ENCODE results near the gene RASGRF2.

Gene RASGRF2

GRCh38 chr5:81134566-81134965 is 174.4 kb downstream of the RASGRF2 start:
- no peak for DNase-seq (ENCODE audit: low read depth)

- DNase-seq (ENCODE audit: low read depth): no peak
Measured at GRCh38 chr5:81136557-81136956, 176.4 kb downstream of the RASGRF2 start.

- DNase-seq (ENCODE audit: low read depth): no peak
Measured at GRCh38 chr5:81137833-81138232, 177.7 kb downstream of the RASGRF2 start.

- DNase-seq (ENCODE audit: low read depth): no peak
Measured at GRCh38 chr5:81140441-81140840, 180.3 kb downstream of the RASGRF2 start.

GRCh38 chr5:81140943-81141342 is 180.8 kb downstream of the RASGRF2 start:
- DNase-seq (ENCODE audit: low read depth): no peak

- no peak for DNase-seq (ENCODE audit: low read depth)
Measured at GRCh38 chr5:81142108-81142507, 181.9 kb downstream of the RASGRF2 start.

GRCh38 chr5:81145329-81145935 is 185.3 kb downstream of the RASGRF2 start:
- no peak for DNase-seq (ENCODE audit: low read depth)

- DNase-seq (ENCODE audit: low read depth): no peak
Measured at GRCh38 chr5:81146031-81146430, 185.9 kb downstream of the RASGRF2 start.

- DNase-seq (ENCODE audit: low read depth): no peak
Measured at GRCh38 chr5:81147011-81147885, 187.1 kb downstream of the RASGRF2 start.

- no peak for DNase-seq (ENCODE audit: low read depth)
Measured at GRCh38 chr5:81147886-81148571, 187.9 kb downstream of the RASGRF2 start.

GRCh38 chr5:81151546-81151945 is 191.4 kb downstream of the RASGRF2 start:
- no peak for DNase-seq (ENCODE audit: low read depth)

- no peak for DNase-seq (ENCODE audit: low read depth)
Measured at GRCh38 chr5:81154725-81155124, 194.6 kb downstream of the RASGRF2 start.

GRCh38 chr5:81156732-81157131 is 196.6 kb downstream of the RASGRF2 start:
- no peak for DNase-seq (ENCODE audit: low read depth)

GRCh38 chr5:81161012-81161601 is 200.9 kb downstream of the RASGRF2 start:
- no peak for DNase-seq (ENCODE audit: low read depth)

- DNase-seq (ENCODE audit: low read depth): no peak
Measured at GRCh38 chr5:81162501-81162900, 202.3 kb downstream of the RASGRF2 start.

- DNase-seq (ENCODE audit: low read depth): no peak
Measured at GRCh38 chr5:81163651-81164050, 203.5 kb downstream of the RASGRF2 start.

GRCh38 chr5:81164476-81164875 is 204.3 kb downstream of the RASGRF2 start:
- no peak for DNase-seq (ENCODE audit: low read depth)

GRCh38 chr5:81164936-81165335 is 204.8 kb downstream of the RASGRF2 start:
- DNase-seq (ENCODE audit: low read depth): no peak

- DNase-seq (ENCODE audit: low read depth): peak; percentile 58
Measured at GRCh38 chr5:81165493-81166119, 205.4 kb downstream of the RASGRF2 start.

GRCh38 chr5:81166430-81166829 is 206.3 kb downstream of the RASGRF2 start:
- no peak for DNase-seq (ENCODE audit: low read depth)

- DNase-seq (ENCODE audit: low read depth): no peak
Measured at GRCh38 chr5:81167078-81167477, 206.9 kb downstream of the RASGRF2 start.

GRCh38 chr5:81167544-81167943 is 207.4 kb downstream of the RASGRF2 start:
- no peak for DNase-seq (ENCODE audit: low read depth)
